Superior temporal gyrus (tissue), 1 donor: ENCODE measurements around the gene UTP18.
A peak's percentile ranks its signal among the peaks of the same experiment; 100 is the strongest.
"Not testable (repeated sequence)": the region's sequence is repeated elsewhere in the genome, so short reads cannot be mapped to it uniquely, and the experiment has no call there.

Experiments used
- DNase-seq: peaks from one replicate; pipeline ENCODE4 v3.0.0-alpha.2; 2016; ENCODE audit errors: extremely low spot score

The UTP18 gene

DNA sequence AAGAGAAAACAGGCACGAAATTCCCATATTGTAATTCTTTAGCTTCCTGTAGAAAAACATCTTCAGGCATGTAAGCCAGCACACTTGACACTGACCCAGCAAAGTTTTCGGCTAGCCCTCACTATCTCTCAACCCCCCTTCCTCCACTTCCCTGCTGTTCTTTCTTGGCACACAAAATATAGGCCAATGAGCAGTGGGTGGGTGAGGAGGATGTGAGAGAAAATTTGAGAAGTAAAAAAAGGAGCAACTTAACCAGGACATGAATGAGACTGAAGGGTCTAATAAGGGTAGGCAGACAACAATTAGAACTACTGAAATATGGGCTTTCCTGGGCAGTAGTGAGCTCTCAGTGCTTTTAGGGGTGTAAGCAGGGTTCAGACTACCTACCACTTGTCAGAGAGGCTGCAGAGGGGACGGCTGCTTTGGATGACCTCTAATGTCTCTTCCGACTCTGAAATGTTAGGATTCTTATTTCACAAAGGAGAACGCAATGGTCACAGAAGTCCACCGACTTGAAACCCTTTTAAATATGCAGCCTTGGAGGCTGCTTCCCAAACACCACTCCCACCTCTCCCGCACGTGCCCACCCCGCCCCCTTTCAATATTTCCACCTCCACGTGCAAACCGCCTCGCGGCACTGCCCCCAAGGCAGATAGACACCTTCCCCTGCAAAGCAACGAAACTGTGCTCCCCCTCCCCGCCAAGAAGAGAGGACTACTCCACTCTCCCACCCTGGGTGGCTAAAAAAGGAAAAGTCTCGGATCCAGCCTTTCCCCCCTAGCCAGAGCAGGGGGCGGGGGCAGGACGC lies 1.4 kb upstream of the UTP18 start:
- DNase-seq: no peak

- DNase-seq: peak; percentile 99
These were observed 646 bp upstream of the UTP18 start, which contains the start of gene MBTD1 for GRCh38 chr17:51259564-51260236. MBTD1 (minus strand) TSS chr17:51260049; CDS start chr17:51225161, 34,888 bp downstream.

GRCh38 chr17:51261024-51261963 lies 948 bp downstream of the UTP18 start:
- DNase-seq: peak; percentile 26

- DNase-seq: no peak
These were observed 2.7 kb downstream of the UTP18 start for GRCh38 chr17:51263006-51263405.

DNA sequence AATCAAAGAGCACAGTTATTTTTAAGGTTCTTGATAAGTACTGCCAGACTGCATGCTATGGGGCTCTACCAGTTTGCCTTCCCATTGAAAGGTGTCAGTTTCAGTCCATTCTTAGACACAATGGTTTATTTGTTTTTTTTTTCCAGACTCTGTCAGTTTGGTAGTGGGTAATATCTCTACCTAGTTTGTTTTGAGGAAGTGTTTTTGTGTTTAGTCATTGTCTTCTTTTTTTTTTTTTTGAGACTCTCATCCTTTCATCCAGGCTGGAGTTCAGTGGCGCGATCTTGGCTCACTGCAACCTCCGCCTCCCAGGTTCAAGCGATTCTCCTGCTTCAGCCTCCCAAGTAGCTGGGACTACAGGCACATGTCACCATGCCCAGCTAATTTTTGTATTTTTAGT lies 4.1 kb downstream of the UTP18 start:
- not testable (repeated sequence) for DNase-seq

- no peak for DNase-seq
These were observed 9.6 kb downstream of the UTP18 start for GRCh38 chr17:51269991-51270390.

GRCh38 chr17:51270636-51271035 lies 10.3 kb downstream of the UTP18 start:
- DNase-seq: no peak

- DNase-seq: no peak
These were observed 12.5 kb downstream of the UTP18 start for GRCh38 chr17:51272812-51273211.

DNA sequence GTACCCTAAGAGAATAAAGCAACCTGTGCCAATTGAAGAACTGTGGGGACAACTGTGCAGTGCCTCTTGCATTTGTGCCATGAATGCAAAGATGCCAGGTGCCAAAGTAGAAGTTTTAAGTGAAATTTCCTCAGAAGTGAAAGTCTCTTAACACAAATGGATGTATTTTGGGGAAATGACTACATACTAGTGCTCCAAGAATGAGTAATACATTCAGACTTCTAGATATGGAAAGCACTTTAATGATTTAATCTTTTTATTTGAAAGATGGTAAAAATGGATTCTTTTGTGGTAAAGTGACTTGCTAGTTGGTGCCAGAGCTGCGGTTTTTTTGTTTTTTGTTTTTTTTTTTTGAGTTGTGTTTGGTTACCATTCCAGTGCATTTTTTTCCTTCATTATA lies 15.0 kb downstream of the UTP18 start:
- DNase-seq: no peak

- no peak for DNase-seq
These were observed 18.8 kb downstream of the UTP18 start for GRCh38 chr17:51279183-51279582.

DNA sequence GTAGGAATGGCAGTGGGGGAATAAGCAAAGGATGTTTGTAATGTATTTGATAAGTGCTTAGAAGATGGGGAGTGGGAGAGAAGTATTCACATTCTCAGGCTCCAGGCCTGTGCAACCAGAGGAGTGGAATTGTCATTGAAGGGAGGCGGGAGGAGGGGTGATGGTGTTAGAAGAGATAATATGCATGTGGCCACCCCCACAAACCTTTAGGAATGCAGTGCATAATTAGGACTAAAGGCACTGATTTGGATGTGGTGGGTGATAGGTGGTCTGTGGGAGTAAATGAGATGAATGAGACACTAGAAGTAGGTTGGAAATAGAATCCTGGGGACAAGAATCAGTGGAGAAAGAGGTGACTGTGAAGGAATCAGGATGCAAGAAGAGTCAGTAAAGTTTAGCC lies 27.1 kb downstream of the UTP18 start:
- DNase-seq: no peak

DNA sequence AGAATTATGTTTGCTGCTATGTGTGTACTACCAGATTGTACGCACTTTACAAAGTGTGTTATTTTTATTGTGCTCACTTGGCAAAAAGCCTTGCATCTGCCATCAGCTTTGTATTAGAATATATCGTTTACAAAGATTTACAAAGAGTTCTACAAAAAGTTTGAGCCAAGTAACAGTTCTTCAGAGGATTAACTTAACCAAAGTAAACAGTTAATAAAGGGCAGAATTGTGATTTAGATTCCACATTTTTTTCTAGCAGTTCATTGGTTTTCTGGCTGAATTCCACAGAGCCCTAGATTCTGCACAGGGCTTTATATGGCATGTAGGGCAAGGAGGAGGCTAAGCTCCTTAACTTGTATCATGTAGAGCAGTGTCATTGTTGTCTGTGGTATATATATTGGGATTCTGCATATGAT lies 29.4 kb downstream of the UTP18 start:
- DNase-seq: no peak

- DNase-seq: not testable (repeated sequence)
These were observed 34.0 kb downstream of the UTP18 start for GRCh38 chr17:51294338-51294737.

- DNase-seq: peak; percentile 87
These were observed 38.4 kb downstream of the UTP18 start for GRCh38 chr17:51298508-51299371.

DNA sequence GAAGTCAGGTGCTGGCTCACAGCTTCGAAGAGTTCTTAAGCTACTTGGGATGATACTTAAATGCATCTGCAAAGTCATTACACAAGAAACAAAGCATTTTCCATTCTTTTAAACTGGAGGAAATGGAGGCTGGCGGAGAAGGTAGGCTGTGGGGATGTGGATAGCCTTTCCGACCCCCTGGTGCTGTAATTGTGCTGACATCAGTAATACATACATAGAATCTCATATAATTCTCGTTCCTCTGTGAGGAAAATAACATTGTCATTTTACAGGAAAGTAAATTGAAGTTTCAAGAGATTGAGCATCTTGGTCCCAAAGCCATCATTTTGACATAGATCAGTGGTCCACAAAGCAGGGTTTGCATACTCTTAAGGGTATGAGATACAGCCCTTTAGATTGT lies 39.5 kb downstream of the UTP18 start:
- no peak for DNase-seq

DNA sequence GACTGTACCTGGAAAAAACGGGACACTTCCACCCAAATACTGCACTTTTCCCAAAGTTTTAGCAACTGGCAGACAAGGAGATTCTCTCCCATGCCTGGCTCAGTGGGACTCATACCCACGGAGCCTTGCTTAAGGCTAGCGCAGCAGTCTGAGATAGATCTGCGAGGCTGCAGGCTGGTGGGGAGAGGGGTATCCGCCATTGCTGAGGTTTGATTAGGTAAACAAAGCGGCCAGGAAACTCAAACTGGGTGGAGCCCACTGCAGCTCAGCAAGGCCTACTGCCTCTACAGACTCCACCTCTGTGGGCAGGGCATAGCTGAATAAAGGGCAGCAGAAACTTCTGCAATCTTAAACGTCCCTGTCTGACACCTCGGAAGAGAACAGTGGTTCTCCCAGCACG lies 44.8 kb downstream of the UTP18 start:
- no peak for DNase-seq

DNA sequence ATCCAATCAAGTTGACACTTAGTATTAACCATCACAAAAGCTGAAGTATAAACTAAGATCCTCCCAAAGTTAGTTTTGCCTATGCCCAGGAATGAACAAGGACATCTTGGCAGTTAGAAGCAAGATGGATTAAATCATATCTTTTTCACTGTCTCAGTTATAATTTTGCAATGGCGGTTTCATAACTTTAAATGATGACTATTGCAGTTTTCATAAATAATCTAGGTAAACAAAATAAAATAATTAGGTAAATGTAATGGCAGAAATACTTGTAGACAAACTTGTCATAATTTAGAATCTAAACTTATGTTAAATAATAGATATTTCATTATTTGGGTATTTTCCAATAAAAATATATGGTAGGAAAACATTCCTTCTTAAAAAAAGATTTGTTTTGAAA lies 51.7 kb downstream of the UTP18 start:
- DNase-seq: not testable (repeated sequence)

GRCh38 chr17:51319186-51319585 lies 58.8 kb downstream of the UTP18 start:
- no peak for DNase-seq

- peak; percentile 82 for DNase-seq
These were observed 62.2 kb downstream of the UTP18 start for GRCh38 chr17:51322390-51323029.

GRCh38 chr17:51325471-51325870 lies 65.1 kb downstream of the UTP18 start:
- DNase-seq: no peak
